ENCODE results near the gene MUC3A.
"Not testable (repeated sequence)": the region's sequence is repeated elsewhere in the genome, so short reads cannot be mapped to it uniquely, and the experiment has no call there.

Gene MUC3A

GRCh38 chr7:100949227-100949932 is at the start of gene MUC3A:
Gene MUC3A (plus strand): TSS chr7:100949534. CDS start chr7:100949625, 91 bp downstream.
- no peak within 1 kb of the TSS for H3K4me3 ChIP-seq (ENCODE audit: low read length)
- no peak for TF ChIP-seq ZNF274 (IDR thresholded peaks at IDR 0.05; ENCODE audit: low read depth, low read length)

DNA sequence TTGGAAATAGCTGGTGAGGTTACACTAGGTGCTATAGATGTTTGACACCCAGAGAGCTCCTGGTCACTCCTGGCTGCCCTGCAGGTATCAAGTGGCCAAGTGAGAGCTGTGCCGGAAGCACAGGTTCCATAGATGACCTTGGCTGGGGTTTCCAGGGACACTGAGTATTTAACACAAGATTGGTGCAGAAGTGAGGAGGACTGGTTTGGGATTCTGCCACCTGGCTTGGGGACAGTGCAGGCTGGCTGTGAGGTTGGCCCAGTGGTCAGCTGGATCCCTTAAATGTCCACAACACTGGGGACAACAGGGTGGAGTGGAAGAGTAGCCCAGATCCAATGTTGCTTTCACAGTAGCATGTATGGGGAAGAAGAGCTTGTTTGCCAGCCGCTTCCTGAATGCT is 48.4 kb upstream of the MUC3A start:
- TF ChIP-seq ZNF274 (IDR thresholded peaks at IDR 0.05; ENCODE audit: low read depth, low read length) = no peak
- H3K4me3 ChIP-seq (ENCODE audit: low read length) = no peak overlapping the region

- TF ChIP-seq ZNF274 (IDR thresholded peaks at IDR 0.05; ENCODE audit: low read depth, low read length) = no peak
- H3K4me3 ChIP-seq (ENCODE audit: low read length) = no peak overlapping the region
Observed at GRCh38 chr7:100901921-100902332, 47.4 kb upstream of the MUC3A start.

GRCh38 chr7:100902638-100903037 is 46.7 kb upstream of the MUC3A start:
- no peak overlapping the region for H3K4me3 ChIP-seq (ENCODE audit: low read length)
- no peak for TF ChIP-seq ZNF274 (IDR thresholded peaks at IDR 0.05; ENCODE audit: low read depth, low read length)

DNA sequence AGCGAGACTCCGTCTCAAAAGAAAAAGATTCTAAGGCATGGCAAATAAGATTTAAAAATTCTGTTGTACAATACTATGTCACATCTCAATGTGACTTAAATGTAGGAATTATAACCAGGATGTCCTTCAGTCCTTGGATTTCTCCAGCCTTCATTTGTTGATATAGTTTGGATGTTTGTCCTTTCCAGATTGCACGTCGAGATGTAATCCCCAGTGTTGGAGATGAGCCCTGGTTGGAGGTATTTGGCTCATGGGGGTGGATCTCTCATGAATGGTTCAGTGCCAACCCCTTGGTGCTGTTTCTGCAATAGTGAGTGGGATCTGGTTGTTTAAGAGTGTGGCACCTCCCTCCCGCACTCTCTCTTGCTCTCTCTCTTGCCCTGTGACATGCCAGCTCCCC is 40.8 kb upstream of the MUC3A start:
- H3K4me3 ChIP-seq (ENCODE audit: low read length) = no peak overlapping the region
- no peak for TF ChIP-seq ZNF274 (IDR thresholded peaks at IDR 0.05; ENCODE audit: low read depth, low read length)

DNA sequence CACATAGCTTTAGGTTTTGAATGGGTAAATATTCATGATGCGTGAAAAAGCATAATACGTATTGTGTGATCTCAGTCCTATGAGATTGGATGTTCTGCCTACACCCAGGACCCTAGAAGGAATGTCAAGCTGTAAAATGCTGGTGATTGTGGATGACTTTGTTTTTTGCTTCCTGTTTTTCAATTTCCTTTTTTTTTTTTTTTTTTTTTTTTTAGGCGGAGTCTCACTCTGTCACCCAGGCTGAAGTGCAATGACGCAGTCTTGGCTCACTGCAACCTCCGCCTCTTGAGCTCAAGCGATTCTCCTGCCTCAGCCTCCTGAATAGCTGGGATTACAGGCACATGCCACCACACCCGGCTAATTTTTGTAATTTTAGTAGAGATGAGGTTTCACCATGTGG is 38.9 kb upstream of the MUC3A start:
- H3K4me3 ChIP-seq (ENCODE audit: low read length) = not testable (repeated sequence)

DNA sequence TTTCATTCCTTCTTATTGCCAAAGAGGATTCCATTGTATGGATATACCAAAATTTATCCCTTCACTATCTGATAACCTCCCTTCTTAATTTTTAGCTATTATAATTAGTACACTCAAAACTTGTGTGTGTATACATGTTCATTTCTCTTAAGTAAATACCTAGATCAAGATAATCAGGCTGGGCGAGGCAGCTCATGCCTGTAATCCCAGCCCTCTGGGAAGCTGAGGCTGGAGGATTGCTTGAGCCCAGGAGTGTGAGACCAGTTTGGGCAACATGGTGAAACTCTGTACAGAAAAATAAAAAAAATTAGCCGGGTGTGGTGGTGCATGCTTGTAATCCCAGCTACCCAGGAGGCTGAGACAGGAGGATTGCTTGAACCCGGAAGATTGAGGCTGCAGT is 37.9 kb upstream of the MUC3A start:
- no peak for TF ChIP-seq ZNF274 (IDR thresholded peaks at IDR 0.05; ENCODE audit: low read depth, low read length)
- H3K4me3 ChIP-seq (ENCODE audit: low read length) = no peak overlapping the region

DNA sequence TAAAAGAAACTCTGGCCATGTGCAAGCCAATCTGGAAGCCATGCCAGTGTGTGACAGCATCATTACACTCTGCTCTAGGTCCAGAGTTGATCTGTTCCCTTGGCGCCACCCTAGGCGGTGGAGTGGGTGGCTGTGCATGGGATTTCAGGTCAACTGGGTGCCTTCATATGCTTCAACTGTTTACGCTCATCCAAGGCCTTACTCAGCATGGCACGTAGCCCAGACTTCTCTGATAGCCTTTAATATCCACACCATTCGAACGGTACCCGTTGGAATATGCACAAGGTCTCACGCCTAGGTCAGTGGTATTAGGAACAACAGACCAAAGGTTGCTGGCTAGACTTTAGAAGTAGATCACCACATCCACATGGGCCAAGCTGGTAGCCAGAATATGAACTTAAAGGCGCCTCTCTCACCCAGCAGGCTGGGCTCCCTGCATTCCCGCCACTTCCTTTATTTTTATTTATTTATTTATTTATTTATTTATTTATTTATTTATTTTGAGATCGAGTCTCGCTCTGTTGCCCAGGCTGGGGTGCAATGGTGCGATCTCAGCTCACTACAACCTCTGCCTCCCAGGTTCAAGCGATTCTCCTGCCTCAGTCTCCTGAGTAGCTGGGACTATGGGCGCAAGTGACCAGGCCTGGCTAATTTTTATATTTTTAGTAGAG is 35.0 kb upstream of the MUC3A start:
- H3K4me3 ChIP-seq (ENCODE audit: low read length) = no peak overlapping the region
- TF ChIP-seq ZNF274 (IDR thresholded peaks at IDR 0.05; ENCODE audit: low read depth, low read length) = no peak

DNA sequence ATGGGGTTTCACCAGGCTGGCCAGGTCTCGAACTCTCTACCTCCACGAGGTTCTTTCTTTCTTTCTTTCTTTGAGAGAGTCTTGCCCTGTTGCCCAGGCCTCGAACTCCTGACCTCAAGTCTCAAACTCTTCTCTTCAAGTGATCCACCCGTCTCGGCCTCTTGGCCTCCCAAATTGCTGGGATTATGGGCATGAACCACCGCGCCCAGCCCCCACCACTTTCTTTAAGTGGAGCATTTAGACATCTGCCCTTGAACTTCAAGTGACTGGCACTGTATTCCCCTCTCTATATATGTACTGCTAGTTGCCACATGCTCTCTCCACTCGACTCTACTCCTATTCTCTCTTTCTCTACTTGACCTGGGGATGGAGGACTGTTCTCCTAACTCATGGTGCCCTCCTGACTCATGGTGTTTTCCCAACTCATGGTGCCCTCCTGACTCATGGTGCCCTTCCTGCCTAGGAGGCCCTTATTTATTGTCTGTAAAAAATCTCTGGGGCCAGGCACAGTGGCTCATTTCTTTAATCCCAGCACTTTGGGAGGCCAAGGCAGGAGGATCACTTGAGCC is 34.4 kb upstream of the MUC3A start:
- no peak for TF ChIP-seq ZNF274 (IDR thresholded peaks at IDR 0.05; ENCODE audit: low read depth, low read length)
- no peak overlapping the region for H3K4me3 ChIP-seq (ENCODE audit: low read length)

DNA sequence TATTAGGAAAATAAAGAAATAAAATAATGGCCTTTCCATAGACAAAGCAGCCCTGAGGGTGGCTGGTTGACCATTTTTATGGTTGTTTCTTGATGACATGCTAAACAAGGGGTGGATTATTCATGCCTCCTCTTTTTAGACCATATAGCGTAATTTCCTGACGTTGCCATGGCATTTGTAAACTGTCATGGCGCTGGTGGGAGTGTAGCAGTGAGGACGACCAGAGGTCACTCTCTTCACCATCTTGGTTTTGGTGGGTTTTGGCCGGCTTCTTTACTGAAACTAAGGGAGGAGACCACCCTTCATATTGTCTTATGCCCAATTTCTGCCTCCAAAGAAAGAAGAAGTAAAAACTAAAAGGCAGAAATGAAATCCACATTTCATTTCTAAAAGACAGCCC is 30.0 kb upstream of the MUC3A start:
- not testable (repeated sequence) for H3K4me3 ChIP-seq (ENCODE audit: low read length)

DNA sequence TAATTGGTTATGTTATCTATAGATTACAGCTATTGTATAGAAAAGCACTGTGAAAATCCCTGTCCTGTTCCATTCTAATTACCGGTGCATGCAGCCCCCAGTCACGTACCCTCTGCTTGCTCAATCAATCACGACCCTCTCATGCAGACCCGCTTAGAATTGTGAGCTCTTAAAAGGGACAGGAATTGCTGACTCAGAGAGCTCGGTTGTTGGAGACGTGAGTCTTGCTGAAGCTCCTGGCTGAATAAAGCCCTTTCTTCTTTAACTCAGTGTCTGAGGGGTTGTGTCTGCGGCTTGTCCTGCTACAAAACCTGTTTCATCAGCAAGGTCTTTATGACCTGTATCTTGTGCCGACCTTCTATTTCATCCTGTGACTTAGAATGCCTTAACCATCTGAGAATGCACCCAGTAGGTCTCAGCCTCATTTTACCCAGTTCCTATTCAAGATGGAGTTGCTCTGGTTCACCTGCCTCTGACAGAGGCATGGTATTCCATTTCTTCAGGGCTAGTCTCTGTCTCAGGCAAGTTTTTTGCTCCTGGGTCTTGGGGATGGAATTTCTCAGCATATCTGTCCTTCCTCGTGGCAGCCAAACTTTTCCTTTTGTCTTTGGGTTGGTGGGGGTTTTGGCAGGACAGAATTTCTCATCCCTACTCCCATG is 29.4 kb upstream of the MUC3A start:
- H3K4me3 ChIP-seq (ENCODE audit: low read length) = not testable (repeated sequence)

GRCh38 chr7:100921039-100921438 is 28.3 kb upstream of the MUC3A start:
- TF ChIP-seq ZNF274 (IDR thresholded peaks at IDR 0.05; ENCODE audit: low read depth, low read length) = no peak
- H3K4me3 ChIP-seq (ENCODE audit: low read length) = no peak overlapping the region

GRCh38 chr7:100923616-100924015 is 25.7 kb upstream of the MUC3A start:
- not testable (repeated sequence) for H3K4me3 ChIP-seq (ENCODE audit: low read length)

DNA sequence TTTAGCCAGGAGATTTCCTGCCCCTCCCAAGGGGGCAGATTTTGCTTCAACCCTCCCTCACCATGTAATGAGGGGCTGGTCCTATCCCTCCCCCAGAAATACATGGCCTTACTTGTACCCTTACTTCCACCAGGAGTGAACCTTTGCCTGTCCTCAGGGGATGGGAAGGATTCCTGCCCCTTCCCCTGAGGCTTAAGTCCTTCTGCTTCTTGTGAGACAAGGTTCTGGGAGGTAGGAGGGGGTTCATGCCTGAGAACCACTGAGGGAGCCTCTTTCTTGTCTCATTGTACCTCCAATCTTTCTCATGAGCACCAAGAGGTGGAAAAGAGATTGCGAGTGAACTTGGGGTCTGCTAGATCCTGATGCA is 19.5 kb upstream of the MUC3A start:
- TF ChIP-seq ZNF274 (IDR thresholded peaks at IDR 0.05; ENCODE audit: low read depth, low read length) = no peak

GRCh38 chr7:100933734-100934133 is 15.6 kb upstream of the MUC3A start:
- TF ChIP-seq ZNF274 (IDR thresholded peaks at IDR 0.05; ENCODE audit: low read depth, low read length) = no peak

More for the DNA sequence above, 19.5 kb upstream of the MUC3A start:
- no peak overlapping the region for H3K4me3 ChIP-seq (ENCODE audit: low read length)

DNA sequence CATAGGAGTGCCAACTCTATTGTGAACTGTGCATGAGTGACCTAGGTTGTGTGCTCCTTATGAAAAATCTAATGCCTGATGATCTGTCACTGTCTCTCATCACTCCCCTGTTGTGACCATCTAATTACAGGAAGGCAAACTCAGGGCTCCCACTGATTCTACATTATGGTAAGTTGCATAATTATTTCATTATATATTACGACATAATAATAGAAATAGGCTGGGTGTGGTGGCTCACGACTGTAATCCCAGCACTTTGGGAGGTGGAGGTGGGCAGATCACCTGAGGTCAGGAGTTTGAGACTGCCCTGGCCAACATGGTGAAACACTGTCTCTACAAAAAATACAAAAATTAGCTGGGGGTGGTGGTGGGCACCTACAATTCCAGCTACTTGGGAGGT is 14.0 kb upstream of the MUC3A start:
- not testable (repeated sequence) for H3K4me3 ChIP-seq (ENCODE audit: low read length)

More at GRCh38 chr7:100933734-100934133, 15.6 kb upstream of the MUC3A start:
- no peak overlapping the region for H3K4me3 ChIP-seq (ENCODE audit: low read length)

GRCh38 chr7:100936167-100936566 is 13.2 kb upstream of the MUC3A start:
- not testable (repeated sequence) for H3K4me3 ChIP-seq (ENCODE audit: low read length)
